IPS-18a (cell line): ENCODE data around the gene ZNF581.

Experiments
- H3K27ac ChIP-seq: one replicate; pipeline ENCODE4 v1.5.1; 2013; ENCODE audit warnings: low read length
- H3K27me3 ChIP-seq: one replicate; pipeline ENCODE4 v1.6.1; 2013; ENCODE audit warnings: mild to moderate bottlenecking, low read length; ENCODE audit not compliant: control insufficient read depth, insufficient read depth
- H3K36me3 ChIP-seq: one replicate; pipeline ENCODE4 v1.6.1; 2013; ENCODE audit warnings: low read depth, low read length; ENCODE audit not compliant: control insufficient read depth
- H3K4me1 ChIP-seq: one replicate; pipeline ENCODE4 v1.6.1; 2013; ENCODE audit warnings: low read depth, low read length; ENCODE audit not compliant: control insufficient read depth
- H3K4me3 ChIP-seq: one replicate; pipeline ENCODE4 v1.5.1; 2013; ENCODE audit warnings: low read length
- H3K9ac ChIP-seq: one replicate; pipeline ENCODE4 v1.6.1; 2013; ENCODE audit warnings: mild to moderate bottlenecking, low read length, moderate library complexity
- H3K9me3 ChIP-seq: one replicate; pipeline ENCODE4 v1.6.1; 2013; ENCODE audit warnings: low read depth, low read length; ENCODE audit not compliant: control insufficient read depth

Gene ZNF581

DNA sequence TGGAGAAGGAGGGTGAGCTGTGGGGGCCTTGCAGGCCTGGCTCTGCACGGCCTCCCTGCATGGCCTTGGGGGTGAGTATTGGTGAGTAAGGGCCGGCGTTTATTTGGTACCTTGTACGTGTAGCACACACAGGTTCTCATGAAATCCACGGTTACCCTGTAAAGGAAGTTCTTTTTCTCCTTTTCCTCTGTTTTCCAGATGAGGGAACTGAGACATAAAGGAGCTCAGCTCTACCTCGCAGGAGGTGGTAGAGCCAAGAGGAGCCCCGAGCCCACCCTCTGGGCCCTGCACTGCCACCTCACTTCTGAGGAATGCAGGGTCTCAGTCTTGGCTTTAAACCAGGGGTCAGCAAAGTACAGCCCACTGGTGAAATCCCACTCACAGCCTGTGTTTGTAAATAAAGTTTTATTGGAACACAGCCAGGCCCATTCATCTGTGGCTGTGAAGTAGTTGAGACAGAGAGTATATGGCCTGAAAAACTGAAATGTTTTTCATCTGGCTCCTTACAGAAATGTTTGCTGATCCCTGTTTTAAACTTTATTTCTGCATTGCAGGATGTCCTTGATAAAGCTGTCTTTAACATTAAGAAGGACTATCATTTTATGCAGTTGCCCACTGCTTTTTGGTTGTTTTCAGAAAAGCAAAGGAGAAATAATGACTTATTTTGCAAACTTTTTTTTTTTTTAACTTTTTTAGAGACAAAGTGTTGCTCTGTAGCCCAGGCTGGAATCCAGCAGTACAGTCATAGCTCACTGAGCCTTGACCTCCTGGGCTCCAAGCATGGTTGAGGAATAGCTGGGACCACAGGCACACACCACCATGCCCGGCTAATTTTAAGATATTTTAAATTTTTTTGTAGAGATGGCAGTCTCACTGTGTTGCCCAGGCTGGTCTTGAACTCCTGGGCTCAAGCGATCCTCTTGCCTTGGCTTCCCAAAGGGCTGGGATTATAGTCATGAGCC, 38.0 kb downstream of the ZNF581 start:
- no peaks in the 10 kb centered on the region for H3K9me3 ChIP-seq
- H3K4me1 ChIP-seq: peaks cover under 1% of the 10 kb centered on the region
- H3K27ac ChIP-seq: no peak overlapping the region
- H3K27me3 ChIP-seq: no peaks in the 10 kb centered on the region
- no peak overlapping the region for H3K4me3 ChIP-seq
- peaks cover 46% of the 10 kb centered on the region for H3K36me3 ChIP-seq
- no peak overlapping the region for H3K9ac ChIP-seq

DNA sequence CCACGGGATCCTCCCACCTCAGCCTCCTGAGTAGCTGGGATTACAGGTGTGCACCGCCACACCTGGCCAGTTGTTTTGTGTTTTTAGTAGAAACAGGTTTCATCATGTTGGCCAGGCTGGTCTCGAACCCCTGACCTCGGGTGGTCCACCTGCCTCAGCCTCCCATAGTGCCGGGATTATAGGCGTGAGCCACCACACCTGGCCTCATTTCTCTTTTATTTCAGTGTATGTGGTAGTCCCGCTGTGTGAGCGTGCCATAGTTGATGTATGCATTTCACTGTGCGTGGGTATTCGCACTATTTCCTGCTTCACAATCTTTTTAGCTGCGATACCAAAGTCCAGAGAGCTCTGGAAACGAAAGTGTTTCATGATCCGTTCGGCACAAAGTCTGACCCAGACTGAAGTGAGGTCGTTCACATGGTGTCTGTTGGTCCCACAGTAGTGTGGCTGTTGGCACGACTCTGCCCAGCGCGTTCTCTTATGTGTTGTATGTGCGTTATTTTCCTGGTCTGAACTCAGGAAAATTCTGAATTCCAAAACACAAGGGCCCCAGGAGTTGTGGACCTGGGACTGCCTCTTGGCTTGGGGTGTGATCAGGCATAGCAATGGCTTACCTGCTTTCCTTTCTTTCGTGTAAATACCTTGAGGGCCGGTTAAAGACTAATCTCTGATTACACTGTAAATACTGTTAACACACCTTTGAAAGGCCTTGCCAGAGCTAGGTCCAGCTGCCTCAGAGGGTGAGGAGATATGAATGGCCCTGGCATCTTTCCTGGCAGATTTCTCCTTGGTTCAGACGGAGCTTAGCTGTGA, 40.2 kb downstream of the ZNF581 start:
- Histone ChIP-seq H3K9ac (no peak overlapping the region), H3K4me1 (no peaks in the 10 kb centered on the region), H3K27ac (no peak overlapping the region), H3K4me3 (no peak overlapping the region), H3K9me3 (no peaks in the 10 kb centered on the region), H3K27me3 (no peaks in the 10 kb centered on the region), H3K36me3 (peaks cover 41% of the 10 kb centered on the region)

DNA sequence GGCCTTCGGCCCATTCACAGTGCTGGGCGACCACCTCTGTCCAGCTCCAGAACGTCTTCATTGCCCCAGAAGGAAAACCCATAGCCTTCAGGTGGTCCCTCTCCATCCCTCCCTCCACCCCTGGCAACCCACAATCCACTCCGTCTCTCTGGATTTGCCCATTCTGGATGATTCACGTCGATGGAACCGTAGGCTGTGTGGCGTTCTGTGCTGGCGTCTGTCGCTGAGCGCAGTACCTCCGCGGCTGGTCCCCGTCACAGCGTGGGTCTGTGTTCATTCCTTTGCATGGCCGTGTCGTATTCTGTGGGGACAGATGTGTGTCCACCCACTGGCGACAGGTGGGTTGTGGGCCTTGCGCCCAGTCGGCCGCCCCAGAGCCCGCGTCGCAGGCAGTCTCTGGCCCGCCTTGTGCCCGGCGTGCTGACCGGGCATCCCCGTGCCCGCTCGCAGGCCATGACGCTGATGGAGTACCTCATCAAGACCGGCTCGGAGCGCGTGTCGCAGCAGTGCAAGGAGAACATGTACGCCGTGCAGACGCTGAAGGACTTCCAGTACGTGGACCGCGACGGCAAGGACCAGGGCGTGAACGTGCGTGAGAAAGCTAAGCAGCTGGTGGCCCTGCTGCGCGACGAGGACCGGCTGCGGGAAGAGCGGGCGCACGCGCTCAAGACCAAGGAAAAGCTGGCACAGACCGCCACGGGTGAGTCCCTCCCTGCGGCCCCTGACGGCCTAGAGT, 41.7 kb downstream of the ZNF581 start:
- H3K9ac ChIP-seq: no peak overlapping the region
- H3K36me3 ChIP-seq: peaks cover 40% of the 10 kb centered on the region
- no peaks in the 10 kb centered on the region for H3K4me1 ChIP-seq
- H3K9me3 ChIP-seq: no peaks in the 10 kb centered on the region
- no peaks in the 10 kb centered on the region for H3K27me3 ChIP-seq
- no peak overlapping the region for H3K27ac ChIP-seq
- H3K4me3 ChIP-seq: no peak overlapping the region

DNA sequence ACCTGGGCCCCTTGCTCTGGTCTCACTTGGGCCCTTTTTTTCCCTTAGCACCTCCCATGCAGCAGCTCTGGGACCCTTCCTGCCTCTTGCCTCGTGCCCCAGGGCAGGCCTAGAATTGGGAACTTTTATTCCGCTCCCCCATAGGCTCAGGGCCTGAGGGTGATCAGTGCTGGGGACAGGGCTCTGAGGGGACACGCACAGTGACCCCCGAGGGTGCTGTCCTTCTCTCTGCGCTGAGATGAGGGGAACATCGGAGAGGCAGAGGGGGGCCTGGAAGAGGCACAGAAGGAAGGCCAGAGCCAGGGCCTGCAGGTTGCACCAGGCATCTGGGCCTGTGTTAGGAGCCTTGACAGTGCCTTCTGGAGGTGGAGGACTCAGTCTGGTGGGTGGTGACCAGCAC, 42.3 kb downstream of the ZNF581 start:
- Histone ChIP-seq H3K9me3 (no peaks in the 10 kb centered on the region), H3K27me3 (no peaks in the 10 kb centered on the region), H3K4me3 (no peak overlapping the region), H3K9ac (no peak overlapping the region), H3K27ac (no peak overlapping the region), H3K36me3 (peaks cover 40% of the 10 kb centered on the region), H3K4me1 (no peaks in the 10 kb centered on the region)

DNA sequence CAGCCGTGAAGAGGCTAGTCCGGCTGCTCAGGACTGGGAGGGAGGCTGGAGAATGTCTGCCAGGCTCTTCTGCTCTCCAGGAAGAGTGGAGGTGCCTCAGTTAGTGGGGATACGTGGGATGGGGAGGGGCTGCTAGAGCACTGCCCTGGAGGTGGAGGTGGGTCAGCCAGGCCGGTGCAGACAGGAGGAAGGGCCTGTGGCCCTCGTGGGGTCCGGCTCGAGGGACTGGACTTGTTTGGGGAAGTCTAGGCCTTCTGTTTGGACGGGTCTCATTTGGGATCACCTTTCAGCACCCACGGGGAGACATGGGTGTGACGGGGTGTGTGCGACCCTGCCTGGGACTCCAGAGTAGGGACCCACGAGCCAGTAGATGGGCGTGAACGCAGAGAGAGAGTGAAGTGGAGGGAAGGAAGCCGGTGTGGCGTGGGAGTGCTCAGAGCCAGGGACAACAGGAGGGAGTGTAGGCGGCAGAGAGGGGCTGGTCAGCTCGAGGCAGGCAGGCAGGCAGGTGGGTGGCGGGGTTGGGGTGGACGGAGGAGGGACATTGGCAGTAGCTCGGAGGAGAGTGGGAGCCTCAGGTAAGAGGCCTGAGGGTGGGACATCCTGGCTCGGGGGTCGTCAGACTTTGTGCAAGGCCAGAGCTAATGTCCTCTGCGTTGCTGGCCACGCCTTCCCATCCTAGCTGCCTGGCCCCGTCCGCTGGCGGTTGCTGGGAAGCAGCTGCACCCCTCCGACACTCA, 43.0 kb downstream of the ZNF581 start:
- Histone ChIP-seq H3K4me1 (no peaks in the 10 kb centered on the region), H3K9ac (no peak overlapping the region), H3K36me3 (peaks cover 34% of the 10 kb centered on the region), H3K9me3 (no peaks in the 10 kb centered on the region), H3K27me3 (no peaks in the 10 kb centered on the region), H3K27ac (no peak overlapping the region), H3K4me3 (no peak overlapping the region)

DNA sequence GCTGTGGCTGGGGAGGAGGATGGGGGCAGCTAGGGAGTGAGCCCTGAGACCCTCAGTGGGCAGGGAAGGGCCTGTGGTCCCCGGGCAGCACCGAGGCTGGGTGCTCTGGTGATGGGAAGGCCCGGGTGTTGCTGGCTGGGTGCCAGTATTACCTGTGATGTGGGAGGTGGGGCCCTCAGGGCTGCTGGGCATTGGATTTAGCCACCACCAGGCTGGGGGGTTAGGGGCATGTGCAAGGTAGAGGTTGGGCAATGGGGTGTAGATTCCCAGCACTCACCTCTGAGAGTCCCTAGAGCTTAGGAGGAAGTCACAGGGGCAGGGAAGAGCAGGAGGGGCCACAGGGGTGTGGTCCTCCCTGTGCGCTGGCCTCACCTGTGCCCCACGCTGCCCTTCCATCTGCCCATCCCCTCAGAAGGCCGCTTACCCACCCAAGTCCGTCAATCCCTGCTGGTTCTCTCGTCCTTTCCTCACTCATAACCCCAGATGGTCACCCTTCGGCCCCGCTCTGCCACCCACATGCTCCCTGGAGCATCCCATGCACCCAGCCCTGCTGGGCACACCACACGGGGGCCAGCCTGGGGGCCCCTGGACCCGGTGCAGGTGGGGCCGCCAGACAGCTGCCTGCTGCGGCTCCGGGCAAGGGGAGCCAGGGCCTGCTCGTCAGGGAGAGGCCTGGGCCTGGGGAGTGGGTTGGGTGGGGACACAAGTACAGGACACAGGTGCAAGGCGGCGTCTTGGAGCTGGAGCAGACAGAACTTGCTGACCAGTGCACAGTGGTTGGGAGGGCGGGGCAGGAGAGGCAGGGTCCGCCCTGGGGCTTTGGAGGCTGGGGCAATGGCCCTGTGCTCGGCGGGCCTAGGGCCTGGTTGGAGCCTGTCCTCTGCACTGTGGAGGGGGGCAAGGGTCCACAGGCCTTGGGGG, 44.1 kb downstream of the ZNF581 start:
- peaks cover 30% of the 10 kb centered on the region for H3K36me3 ChIP-seq
- no peak overlapping the region for H3K27ac ChIP-seq
- H3K9ac ChIP-seq: no peak overlapping the region
- H3K4me3 ChIP-seq: no peak overlapping the region
- no peaks in the 10 kb centered on the region for H3K4me1 ChIP-seq
- no peaks in the 10 kb centered on the region for H3K9me3 ChIP-seq
- no peaks in the 10 kb centered on the region for H3K27me3 ChIP-seq

DNA sequence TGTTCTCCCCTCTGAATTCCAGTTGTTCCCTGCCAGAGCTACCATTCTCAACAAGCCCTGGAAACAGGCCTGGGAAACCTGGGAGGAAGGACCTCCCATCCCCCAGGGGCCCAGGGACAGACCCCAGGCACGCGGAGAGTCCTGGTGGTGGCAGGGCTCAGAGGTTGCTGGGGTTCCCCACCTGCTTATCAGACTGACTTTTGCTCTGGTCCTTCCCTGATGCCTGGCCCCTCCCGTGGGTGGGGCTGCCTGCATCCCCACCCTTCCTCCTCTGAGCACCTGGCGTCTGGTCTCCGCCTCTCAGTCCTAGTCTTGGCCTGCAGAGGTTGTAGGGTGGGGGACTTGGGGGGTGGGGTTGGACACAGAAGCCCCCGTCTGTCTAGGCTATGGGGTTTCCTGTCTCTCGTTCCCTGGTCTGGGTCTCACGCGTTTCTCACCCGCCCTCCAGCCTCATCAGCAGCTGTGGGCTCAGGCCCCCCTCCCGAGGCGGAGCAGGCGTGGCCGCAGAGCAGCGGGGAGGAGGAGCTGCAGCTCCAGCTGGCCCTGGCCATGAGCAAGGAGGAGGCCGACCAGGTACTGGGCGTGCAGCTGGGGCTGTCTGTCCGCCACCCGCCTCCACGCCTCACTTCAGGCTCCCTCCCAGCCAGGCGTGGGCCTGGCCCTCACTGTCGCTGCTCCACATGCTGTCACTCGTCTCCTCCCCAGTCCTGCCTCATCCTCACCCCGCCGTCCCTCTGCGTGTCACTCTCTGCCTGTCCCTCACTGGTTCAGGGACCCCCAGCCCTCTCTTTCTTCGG, 45.2 kb downstream of the ZNF581 start:
- no peak overlapping the region for H3K9ac ChIP-seq

DNA sequence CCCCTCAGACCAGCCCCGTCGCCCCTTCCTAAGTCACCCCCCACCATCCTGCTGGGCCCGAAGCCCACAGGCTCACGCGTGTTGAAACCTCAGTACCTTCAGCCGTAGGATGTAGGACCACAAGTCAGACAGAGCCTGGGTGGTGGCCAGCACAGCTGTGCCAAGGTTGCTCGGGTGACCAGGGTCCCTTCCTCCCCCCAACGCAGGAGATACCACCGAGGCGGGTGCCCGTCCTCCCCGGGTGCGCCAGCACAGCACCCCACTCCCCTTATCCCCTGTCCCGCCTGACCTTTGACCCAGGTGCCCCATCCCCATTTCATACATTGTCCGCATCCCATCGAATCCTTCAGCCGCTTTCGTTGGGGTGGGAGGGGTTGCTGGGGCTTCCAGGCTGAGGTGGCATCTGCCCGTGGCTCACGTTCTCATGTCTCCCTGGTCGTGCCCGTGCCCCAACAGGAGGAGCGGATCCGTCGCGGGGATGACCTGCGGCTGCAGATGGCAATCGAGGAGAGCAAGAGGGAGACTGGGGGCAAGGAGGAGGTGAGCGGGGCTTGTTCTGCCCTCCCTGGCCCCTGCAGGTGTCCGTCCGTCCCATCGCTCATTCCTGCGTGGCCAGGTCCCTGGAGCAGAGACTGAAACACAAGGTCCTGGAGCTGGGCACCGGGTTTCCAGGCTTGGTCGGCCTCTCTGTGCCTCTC, 46.1 kb downstream of the ZNF581 start:
- Histone ChIP-seq H3K27me3 (no peaks in the 10 kb centered on the region), H3K36me3 (peaks cover 27% of the 10 kb centered on the region), H3K9ac (no peak overlapping the region)

More for the DNA sequence above, 45.2 kb downstream of the ZNF581 start:
- Histone ChIP-seq H3K27ac (no peak overlapping the region), H3K9me3 (no peaks in the 10 kb centered on the region), H3K4me1 (no peaks in the 10 kb centered on the region), H3K36me3 (peaks cover 31% of the 10 kb centered on the region), H3K27me3 (no peaks in the 10 kb centered on the region), H3K4me3 (no peak overlapping the region)

DNA sequence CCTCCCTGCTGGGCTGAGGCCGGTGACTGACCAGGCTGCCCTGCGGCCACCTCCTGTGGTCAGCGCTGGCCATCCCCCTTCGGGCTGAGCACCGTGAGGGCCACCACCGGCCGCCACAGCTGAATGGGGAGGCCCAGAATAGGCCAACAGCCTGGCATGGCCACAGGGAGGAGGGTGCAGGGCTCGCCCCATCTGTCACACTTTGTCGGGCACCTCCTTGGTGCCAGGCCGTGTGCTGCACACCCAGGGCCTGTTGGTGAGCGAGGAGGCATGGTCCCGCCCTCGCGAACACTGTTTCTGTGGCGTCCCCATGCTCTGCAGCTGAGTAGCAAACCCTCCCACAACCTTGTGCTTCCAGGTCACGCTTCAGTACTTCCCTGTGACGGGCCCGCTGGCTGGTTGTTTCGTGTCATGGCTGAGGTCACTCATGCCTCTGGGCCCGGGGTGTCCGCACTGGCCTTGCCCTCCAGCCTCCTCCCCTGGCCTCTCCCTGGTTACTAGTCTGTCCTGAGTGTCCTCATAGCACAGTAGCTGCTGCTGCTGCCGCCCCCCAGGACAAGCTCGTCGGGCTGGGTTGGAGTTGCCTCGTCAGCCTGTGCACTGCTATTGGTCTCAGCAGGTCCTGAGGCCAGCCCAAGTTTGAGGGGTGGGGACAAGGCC, 46.8 kb downstream of the ZNF581 start:
- Histone ChIP-seq H3K36me3 (peaks cover 33% of the 10 kb centered on the region), H3K9ac (no peak overlapping the region)

More for the DNA sequence above, 46.1 kb downstream of the ZNF581 start:
- no peak overlapping the region for H3K4me3 ChIP-seq
- no peak overlapping the region for H3K27ac ChIP-seq
- no peaks in the 10 kb centered on the region for H3K9me3 ChIP-seq
- H3K4me1 ChIP-seq: no peaks in the 10 kb centered on the region

More for the DNA sequence above, 46.8 kb downstream of the ZNF581 start:
- Histone ChIP-seq H3K27me3 (no peaks in the 10 kb centered on the region), H3K4me1 (no peaks in the 10 kb centered on the region), H3K4me3 (no peak overlapping the region), H3K27ac (no peak overlapping the region), H3K9me3 (no peaks in the 10 kb centered on the region)
